Stomach (tissue), 4 donors: ENCODE results near the gene NEDD4L.

Experiments
- POLR2A ChIP-seq, 4 donors: fragments of 450-650 bp; IDR thresholded peaks; one replicate each; pipeline ENCODE4 v1.6.1; 2016; ENCODE audit warnings: antibody characterized with exemption in 4 of 4, control low read depth in 2 of 4, mild to moderate bottlenecking in 1 of 4, moderate library complexity in 1 of 4
- TF ChIP-seq, protein P1 (sequence below), 7 experiments: fragments of 450-650 bp in 4 of 7; fragments of 200-600 bp in 3 of 7; sonication (generic) in 3 of 7; IDR thresholded peaks; one replicate each; pipeline ENCODE4 v1.5.1; 2016 to 2019; ENCODE audit warnings: antibody characterized with exemption in 7 of 7, control low read depth in 2 of 7, mild to moderate bottlenecking in 1 of 7

DNA sequence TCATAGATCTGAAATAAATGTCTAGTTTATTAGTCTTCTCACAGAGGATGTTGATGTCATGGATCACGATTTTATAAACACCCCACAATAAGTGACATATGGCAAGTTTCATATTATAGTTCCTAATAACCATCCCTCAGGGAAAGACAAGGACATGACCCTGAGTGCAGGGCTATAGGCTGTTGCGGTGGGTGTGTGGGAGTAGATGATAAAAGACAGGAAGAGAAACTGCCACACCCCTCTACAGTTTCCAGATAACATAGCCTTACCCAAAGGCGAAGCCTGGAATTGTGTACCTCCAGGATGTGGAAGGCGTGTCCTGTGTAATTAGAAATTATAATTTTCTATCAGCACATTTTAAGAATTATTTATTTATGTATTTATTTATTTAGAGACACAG is 2.4 kb upstream of the NEDD4L start:
- TF ChIP-seq, protein P1, sequence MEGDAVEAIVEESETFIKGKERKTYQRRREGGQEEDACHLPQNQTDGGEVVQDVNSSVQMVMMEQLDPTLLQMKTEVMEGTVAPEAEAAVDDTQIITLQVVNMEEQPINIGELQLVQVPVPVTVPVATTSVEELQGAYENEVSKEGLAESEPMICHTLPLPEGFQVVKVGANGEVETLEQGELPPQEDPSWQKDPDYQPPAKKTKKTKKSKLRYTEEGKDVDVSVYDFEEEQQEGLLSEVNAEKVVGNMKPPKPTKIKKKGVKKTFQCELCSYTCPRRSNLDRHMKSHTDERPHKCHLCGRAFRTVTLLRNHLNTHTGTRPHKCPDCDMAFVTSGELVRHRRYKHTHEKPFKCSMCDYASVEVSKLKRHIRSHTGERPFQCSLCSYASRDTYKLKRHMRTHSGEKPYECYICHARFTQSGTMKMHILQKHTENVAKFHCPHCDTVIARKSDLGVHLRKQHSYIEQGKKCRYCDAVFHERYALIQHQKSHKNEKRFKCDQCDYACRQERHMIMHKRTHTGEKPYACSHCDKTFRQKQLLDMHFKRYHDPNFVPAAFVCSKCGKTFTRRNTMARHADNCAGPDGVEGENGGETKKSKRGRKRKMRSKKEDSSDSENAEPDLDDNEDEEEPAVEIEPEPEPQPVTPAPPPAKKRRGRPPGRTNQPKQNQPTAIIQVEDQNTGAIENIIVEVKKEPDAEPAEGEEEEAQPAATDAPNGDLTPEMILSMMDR (IDR thresholded peaks at IDR 0.05), result no peak
- no peak for TF ChIP-seq POLR2A (IDR thresholded peaks at IDR 0.05)
